DMS153 treated with DMSO at 0.1 percent for 48 hours (cell line): ENCODE data around the gene CEACAM5.

ENCODE experiments used
- DNase-seq: peaks from one replicate; lab custom pipeline; 2025; ENCODE audit not compliant: unreplicated experiment; lab: John Stamatoyannopoulos, UW

CEACAM5 gene

DNA sequence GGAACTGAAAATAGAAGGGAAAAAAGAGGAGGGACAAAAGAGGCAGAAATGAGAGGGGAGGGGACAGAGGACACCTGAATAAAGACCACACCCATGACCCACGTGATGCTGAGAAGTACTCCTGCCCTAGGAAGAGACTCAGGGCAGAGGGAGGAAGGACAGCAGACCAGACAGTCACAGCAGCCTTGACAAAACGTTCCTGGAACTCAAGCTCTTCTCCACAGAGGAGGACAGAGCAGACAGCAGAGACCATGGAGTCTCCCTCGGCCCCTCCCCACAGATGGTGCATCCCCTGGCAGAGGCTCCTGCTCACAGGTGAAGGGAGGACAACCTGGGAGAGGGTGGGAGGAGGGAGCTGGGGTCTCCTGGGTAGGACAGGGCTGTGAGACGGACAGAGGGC, at the start of gene CEACAM5:
Gene CEACAM5 (plus strand): TSS at position 146 of the 400 bp plus-strand sequence. CDS start 106 bp downstream, at position 252.
- DNase-seq: peak; percentile 58

DNA sequence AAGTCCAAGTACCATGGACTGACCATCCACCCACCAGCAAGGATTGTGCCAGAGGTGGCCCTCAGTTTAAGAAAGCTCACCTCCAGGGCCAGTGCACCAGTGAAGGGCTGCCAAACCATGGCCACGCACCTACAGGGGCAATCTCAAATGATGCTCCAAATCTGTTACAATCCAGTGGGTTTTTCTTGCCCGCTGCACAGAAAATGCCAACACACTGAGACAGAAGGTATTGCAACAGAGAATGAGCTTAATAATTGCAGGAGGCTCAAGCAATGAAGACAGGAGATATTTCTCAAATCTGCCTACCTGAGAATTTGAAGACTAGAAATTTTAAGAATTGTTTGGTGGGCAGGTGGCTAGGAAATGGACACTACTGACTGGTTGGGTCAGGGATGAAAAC, 42.4 kb upstream of the CEACAM5 start:
- DNase-seq: no peak

- no peak for DNase-seq
Observed at GRCh38 chr19:41668315-41668714, 40.1 kb upstream of the CEACAM5 start.

DNA sequence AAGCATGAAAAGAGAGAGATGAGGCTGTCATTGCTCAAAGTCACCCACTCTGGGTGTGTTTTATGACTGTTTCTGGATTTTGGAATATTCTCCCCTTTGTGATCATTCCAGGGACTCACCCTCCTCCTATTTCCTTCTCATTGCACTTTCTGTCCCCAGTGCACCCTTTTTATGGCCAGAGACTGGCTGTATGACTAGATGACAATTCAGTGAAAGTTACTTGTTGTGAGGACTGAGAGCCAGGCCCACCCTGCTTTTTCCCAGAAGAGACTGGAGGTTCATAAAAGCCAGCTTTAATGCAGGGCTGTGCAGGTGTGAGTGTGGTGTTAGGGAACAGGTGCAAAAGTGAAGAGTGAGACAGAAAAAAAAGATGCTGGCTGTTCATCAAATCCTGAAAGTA, 37.7 kb upstream of the CEACAM5 start:
- no peak for DNase-seq

- no peak for DNase-seq
Observed at GRCh38 chr19:41671486-41671885, 36.9 kb upstream of the CEACAM5 start.

DNA sequence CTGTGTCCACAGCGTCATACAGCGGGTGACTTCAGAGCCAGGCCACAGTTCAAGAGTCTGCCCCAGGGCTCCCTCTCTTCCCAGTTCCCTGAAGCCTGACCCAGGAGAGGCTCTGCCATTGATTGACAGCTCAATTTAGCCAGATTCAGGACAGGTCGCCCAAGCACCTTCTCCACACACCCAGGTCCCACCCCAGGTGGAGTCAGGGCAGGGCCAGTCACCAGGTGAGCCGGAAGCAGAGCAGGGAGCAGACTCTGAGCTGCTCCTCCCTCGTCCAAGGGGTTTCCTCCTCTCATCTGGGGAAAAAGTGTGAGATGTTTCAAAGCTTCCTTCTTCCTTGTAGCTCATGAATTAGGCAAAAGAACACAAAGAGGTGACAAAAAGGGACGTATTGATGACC, 26.0 kb upstream of the CEACAM5 start:
- DNase-seq: no peak

DNA sequence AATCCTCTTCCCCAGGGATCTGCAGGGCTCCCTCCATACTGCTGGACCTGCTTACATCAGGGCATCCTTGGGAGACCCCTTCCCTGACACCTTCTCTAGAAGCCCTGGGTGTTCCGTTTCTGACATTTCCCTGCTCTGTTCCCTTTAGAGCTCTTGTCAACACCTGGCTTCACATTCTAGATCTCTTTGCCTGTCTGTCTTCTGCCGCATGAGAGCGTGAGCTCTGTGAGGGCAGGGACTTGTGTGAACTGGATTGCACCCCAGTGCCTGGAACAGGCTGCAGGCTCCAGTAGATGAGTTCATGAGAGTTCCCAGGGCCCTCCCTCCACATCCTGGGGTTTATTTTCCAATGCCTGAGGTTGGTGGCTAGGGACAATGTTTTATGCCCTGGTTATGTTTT, 21.0 kb upstream of the CEACAM5 start:
- no peak for DNase-seq

DNA sequence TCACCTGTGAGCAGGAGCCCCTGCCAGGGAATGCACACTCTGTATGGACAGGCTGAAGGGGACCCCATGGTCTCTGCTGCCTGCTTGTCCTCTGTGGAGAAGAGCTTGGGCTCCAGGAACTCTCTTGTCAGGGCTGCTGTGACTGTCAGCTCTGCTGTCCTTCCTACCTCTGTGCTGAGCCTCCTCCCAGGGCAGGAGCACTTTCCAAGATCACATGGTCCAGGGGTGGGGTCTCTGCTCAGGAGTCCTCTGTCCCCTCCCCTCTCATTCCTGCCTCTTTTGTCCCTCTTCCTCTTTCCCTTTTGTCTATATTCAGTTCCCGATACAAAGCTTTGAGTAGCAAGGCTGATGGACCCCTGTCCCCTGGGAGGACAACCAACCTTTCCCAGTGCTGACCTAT, 20.3 kb upstream of the CEACAM5 start, which contains the start of gene CEACAM7:
Gene CEACAM7 (minus strand): TSS at position 173 of the 400 bp plus-strand sequence. CDS start 105 bp downstream, at position 68.
- DNase-seq: no peak

DNA sequence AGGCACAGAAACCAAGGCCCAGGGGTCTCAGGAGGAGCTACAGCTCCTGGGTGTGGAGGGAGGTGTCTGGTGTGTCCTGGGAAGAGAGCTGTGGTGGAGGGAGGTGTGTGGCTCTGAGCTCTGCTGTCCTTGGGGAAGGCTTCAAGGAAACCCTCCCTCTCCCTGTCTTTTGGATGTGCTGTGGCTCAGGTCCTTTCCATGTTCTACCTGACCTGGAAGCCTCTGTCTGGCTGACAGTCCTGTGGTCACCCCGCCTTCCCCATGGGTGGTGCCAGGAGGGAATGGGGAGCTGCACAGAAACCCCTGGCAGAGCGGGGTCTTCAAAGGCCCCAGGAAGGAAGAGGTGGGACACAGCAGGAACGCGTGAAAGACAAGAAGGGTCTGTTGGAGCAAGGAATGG, 19.7 kb upstream of the CEACAM5 start:
- DNase-seq: no peak

GRCh38 chr19:41689993-41690800, 18.2 kb upstream of the CEACAM5 start:
- DNase-seq: no peak

- no peak for DNase-seq
Observed at GRCh38 chr19:41690801-41691065, 17.7 kb upstream of the CEACAM5 start.

DNA sequence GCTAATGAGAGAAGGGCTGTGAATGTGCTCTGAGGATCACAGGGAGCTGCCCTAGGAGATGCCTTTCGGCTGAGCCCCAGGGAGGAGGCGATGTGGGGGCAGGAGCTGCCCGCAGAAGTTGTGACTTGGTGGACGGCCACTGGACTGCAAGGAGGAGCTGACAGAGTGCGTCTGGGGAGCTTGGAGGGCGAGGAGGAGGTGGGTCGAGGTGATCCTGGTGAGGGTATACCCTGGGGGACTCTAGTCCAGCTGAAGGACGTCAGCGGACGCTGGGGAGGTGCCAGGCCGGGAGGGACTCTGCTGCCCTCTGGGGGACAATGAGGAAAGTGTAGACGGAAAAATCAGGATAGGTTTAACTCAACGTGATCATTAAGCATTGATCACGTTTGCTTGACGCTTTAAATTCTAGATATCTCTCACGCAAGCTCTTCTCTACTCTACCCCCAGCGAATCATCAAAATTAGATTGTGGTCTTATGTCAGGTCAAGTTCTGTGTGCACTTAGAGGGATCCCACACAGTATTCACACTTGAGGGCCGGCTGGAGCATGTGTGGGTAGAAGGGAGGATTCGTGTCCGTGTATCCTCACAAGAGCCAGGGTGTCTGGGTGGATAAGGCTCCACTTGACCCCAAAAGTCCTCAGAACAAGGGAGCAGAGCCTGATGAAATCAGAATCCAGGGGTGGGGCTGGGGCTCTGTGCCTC, 17.0 kb upstream of the CEACAM5 start:
- peak; percentile 12 for DNase-seq

DNA sequence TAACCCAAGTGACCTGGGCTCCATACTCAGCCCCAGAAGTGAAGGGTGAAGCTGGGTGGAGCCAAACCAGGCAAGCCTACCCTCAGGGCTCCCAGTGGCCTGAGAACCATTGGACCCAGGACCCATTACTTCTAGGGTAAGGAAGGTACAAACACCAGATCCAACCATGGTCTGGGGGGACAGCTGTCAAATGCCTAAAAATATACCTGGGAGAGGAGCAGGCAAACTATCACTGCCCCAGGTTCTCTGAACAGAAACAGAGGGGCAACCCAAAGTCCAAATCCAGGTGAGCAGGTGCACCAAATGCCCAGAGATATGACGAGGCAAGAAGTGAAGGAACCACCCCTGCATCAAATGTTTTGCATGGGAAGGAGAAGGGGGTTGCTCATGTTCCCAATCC, 14.2 kb upstream of the CEACAM5 start:
- DNase-seq: no peak

DNA sequence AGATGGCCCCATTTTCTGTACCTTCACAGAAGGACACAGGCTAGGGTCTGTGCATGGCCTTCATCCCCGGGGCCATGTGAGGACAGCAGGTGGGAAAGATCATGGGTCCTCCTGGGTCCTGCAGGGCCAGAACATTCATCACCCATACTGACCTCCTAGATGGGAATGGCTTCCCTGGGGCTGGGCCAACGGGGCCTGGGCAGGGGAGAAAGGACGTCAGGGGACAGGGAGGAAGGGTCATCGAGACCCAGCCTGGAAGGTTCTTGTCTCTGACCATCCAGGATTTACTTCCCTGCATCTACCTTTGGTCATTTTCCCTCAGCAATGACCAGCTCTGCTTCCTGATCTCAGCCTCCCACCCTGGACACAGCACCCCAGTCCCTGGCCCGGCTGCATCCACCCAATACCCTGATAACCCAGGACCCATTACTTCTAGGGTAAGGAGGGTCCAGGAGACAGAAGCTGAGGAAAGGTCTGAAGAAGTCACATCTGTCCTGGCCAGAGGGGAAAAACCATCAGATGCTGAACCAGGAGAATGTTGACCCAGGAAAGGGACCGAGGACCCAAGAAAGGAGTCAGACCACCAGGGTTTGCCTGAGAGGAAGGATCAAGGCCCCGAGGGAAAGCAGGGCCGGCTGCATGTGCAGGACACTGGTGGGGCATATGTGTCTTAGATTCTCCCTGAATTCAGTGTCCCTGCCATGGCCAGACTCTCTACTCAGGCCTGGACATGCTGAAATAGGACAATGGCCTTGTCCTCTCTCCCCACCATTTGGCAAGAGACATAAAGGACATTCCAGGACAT, 13.4 kb upstream of the CEACAM5 start:
- DNase-seq: no peak

- no peak for DNase-seq
Observed at GRCh38 chr19:41695745-41696144, 12.7 kb upstream of the CEACAM5 start.

GRCh38 chr19:41696402-41697197, 11.8 kb upstream of the CEACAM5 start:
- no peak for DNase-seq

GRCh38 chr19:41697198-41697855, 11.1 kb upstream of the CEACAM5 start:
- no peak for DNase-seq

DNA sequence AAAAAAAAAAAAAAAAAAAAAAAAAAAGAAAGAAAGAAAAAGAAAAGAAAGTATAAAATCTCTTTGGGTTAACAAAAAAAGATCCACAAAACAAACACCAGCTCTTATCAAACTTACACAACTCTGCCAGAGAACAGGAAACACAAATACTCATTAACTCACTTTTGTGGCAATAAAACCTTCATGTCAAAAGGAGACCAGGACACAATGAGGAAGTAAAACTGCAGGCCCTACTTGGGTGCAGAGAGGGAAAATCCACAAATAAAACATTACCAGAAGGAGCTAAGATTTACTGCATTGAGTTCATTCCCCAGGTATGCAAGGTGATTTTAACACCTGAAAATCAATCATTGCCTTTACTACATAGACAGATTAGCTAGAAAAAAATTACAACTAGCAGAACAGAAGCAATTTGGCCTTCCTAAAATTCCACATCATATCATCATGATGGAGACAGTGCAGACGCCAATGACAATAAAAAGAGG, 9.6 kb upstream of the CEACAM5 start:
- DNase-seq: no peak

DNA sequence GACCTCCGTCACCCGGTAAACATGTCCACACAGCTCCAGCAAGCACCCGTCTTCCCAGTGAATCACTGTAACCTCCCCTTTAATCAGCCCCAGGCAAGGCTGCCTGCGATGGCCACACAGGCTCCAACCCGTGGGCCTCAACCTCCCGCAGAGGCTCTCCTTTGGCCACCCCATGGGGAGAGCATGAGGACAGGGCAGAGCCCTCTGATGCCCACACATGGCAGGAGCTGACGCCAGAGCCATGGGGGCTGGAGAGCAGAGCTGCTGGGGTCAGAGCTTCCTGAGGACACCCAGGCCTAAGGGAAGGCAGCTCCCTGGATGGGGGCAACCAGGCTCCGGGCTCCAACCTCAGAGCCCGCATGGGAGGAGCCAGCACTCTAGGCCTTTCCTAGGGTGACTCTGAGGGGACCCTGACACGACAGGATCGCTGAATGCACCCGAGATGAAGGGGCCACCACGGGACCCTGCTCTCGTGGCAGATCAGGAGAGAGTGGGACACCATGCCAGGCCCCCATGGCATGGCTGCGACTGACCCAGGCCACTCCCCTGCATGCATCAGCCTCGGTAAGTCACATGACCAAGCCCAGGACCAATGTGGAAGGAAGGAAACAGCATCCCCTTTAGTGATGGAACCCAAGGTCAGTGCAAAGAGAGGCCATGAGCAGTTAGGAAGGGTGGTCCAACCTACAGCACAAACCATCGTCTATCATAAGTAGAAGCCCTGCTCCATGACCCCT, 9.0 kb upstream of the CEACAM5 start:
- DNase-seq: no peak

GRCh38 chr19:41699968-41700323, 8.5 kb upstream of the CEACAM5 start:
- DNase-seq: no peak
